Hepatocyte (in vitro differentiated cells): ENCODE results near the gene FSTL3.

ENCODE experiments used
- CTCF ChIP-seq: fragments of 200-600 bp; sonication (generic); IDR thresholded peaks from 2 replicates; pipeline ENCODE4 v1.5.1; 2016; ENCODE audit warnings: antibody characterized with exemption, mild to moderate bottlenecking; ENCODE audit not compliant: poor library complexity
- EZH2 ChIP-seq: fragments of 200-600 bp; sonication (generic); IDR thresholded peaks from 2 replicates; pipeline ENCODE4 v1.6.1; 2016; ENCODE audit warnings: antibody characterized with exemption, mild to moderate bottlenecking, borderline replicate concordance
- EZH2phosphoT487 ChIP-seq: fragments of 200-600 bp; sonication (generic); IDR thresholded peaks from one replicate; pipeline ENCODE4 v1.6.1; 2018; ENCODE audit warnings: antibody characterized with exemption, mild to moderate bottlenecking, low read depth, moderate library complexity; ENCODE audit not compliant: unreplicated experiment, severe bottlenecking

- TF ChIP-seq EZH2: no peak
- TF ChIP-seq CTCF: no peak
- no peak for TF ChIP-seq EZH2phosphoT487
Measured at GRCh38 chr19:656751-657559, 19.2 kb upstream of the FSTL3 start.
